Glomerular endothelial cell (primary cell): ENCODE measurements around the gene ZNF629. TPM values are rescaled to one million over a fixed set of nuclear protein-coding genes. Genes with fewer than 3 reads are reported as not detected.

Source experiments
- DNase-seq: peaks from one replicate; pipeline ENCODE4 v3.0.0-alpha.2; 2011; ENCODE audit warnings: low read depth, low spot score; ENCODE audit errors: extremely low read depth
- total RNA-seq: library from RNA; depleted of rRNA; stranded (reverse); fragments of >200 nt; gene quantifications from 2 replicates; pipeline ENCODE4 v1.2.3, GENCODE V29; 2015

Gene ZNF629
- total RNA-seq, 1 donor from 2014 or later, result 17.5 TPM

DNA sequence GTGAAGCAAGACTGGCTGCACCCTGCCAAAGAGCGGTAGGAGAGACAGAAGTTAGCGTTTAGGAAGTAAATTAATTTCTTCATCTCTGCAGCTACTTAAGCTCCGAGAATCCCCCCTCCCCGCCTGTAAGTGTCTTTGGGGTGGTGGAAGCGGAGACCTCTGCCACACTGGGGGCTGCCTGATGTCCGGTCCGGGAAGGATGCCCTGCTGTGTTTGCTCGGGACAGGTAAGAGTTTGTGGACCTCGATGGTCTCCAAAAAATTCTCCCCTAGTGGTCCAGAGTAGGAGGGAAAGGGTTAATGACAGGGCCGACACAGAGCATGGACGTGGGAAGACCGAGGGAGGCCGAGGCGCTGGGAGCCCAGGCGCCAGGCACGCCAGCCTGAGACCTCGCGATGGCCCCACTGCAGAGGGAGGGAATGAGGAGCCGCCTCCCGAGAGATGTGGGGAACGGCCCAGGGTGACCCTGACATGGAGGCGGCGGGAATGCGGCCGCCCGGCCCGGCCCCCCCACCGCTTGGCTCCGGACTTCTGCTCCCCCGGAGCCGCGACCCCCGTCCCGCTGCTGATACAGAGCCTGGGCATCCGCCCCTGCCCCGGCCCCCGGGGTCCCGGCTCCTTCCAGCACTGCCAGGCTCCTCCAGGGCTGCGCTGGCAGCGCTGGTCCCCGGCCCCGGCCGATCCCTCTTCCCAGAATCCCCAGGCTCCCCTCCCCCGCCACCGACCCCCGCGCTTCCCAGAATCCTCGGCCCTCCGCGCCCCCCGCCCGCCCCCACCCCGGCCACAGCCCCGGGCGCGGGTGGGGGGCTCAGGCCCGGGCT lies 680 bp downstream of the ZNF629 start:
- no peak for DNase-seq

GRCh38 chr16:30785126-30786106 lies 1.6 kb downstream of the ZNF629 start:
- no peak for DNase-seq

GRCh38 chr16:30784215-30784614 lies 2.8 kb downstream of the ZNF629 start:
- no peak for DNase-seq

DNA sequence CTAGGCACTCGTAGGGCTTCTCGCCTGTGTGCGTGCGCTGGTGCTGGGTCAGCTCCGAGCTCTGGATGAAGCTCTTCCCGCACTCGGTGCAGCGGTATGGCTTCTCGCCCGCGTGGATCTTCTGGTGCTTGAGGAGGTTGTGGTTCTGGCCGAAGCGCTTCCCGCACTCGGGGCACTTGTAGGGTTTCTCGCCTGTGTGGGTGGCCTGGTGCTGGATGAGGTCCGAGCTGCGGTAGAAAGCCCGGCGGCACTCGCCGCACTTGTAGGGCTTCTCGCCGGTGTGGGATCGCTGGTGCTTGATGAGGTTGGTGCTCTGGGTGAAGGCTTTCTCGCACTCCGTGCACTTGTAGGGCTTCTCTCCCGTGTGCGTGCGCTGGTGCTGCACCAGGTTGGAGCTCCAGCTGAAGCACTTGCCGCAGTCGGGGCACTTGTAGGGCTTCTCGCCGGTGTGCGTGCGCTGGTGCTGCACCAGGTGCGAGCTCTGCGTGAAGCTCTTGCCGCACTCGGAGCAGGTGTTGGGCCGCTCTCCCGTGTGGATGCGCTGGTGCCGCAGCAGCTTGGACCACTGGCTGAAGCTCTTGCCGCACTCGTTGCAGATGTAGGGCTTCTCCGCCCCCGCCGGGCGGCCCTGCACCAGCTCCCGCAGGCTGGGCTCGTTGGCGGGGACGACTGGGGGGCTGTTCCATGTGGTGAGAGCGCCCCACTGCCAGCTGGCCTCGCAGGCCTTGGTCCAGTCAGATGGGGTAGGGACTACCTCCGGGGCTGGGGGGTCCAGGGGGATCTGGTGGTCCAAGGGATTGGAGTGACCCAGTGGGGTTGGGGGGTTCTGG lies 3.5 kb downstream of the ZNF629 start:
- no peak for DNase-seq

GRCh38 chr16:30782486-30783279 lies 4.3 kb downstream of the ZNF629 start:
- no peak for DNase-seq

DNA sequence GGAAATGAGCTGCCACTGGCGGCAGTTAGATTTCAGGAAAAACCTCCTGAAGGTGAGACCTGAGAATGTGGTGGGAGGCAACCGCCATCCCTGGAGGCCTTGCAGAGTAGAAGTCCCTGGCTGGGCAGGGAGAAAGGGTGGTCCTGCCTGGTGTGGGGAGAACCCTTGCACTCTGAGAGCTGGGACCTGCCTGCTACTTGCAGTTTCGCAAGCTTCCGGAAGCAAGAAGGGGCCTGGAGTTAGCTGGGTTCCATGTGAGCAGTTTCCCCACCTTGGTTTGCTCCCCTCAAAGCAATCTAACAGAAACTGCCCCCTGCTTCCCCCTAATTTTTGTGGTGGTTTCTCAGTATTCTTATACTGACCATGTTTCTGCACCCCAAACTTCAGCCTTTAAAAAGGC lies 6.5 kb downstream of the ZNF629 start:
- DNase-seq, result no peak

DNA sequence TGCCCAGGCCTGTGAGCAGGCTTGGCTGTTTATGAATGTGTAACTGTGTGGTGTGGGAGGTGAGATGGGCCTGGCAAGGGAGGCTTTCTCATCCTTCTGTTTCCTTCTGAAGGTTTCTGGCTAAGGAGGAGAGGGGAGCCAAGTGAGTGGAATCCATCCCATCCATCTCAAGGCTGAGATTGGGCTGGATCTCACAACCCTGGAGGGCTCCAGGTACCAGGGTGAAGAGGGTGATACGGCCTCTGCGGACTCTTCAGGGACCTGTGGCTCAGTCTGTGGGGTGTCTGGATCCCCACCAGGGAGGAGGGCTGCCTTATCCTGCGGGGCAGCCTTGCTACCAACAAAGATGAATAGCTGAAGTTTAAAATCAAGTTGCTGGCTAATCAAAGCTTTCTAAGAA lies 7.0 kb downstream of the ZNF629 start:
- no peak for DNase-seq

- no peak for DNase-seq
Observed at GRCh38 chr16:30779596-30779995, 7.4 kb downstream of the ZNF629 start.

DNA sequence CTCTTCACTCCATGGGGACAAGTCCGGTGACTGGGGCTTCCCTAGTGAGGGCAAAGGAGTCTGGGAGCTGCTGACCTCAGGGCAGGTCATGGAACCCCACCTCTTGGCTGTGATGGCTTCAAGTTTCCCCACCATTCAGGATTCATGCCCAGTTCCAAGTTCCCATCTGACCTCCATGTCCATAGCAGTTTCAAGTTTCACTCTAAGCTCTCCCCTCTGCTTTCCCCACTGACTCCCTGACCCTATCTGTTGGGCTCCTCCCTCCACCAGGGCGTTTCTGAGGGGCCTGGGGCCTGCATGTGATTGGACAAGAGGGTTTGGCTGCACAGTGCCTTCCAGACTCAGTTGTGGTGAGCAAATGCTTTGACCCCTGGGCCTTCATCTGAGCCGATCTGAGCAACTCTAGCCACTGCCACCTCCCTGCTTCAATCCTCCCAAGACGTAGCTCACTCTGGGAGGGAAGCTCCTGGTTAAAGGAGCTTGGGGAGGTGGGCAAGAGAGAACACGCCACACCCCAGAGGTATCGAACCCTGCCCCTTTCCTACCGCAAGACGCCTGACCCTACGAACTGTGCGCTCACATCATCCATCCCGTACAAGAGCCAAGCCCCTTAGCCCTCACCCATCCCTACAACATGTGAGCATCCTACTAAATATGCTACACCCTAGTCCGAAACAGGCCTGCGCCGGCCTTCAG lies 8.3 kb downstream of the ZNF629 start:
- no peak for DNase-seq

- no peak for DNase-seq
Observed at GRCh38 chr16:30777591-30778297, 9.3 kb downstream of the ZNF629 start.

DNA sequence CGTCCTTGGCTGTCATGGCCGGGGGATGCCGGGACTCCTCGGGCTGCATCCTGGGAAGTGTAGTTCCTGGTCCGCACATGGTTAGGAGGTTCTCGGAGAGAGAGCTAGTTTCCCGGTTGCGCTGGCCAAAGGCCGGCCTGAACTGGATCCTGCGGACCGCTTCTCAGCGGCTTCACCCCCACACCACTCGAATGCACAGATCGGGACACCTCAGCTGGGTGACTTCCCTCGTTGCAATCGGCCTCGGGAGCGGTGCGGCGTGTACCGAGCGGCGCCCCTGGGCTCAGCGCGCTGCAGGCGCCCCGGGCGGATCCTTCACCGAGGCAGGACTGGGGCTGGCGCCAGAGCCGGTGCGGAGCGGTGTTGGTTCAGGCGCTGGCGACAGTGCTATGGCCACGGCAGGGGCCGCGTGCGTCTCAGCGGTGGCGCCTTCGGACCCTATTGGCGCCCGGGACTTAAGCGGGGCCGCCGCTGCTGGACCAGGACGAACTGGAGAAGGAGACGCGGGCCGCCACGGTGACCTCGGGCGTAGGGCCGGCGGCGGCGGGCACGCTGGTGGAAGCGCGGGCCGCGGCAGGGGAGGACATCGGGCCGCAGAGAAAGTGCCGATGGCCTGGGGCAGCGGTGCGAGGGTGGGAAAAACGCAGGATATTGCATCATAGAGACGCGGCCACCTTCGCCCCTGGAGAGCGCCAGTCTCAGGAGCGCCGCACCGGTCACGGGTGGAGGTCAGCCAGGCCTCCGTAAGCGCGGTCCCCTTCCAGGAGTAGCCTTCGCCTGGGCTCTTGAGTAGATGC lies 11.4 kb downstream of the ZNF629 start:
- no peak for DNase-seq

GRCh38 chr16:30775131-30775391 lies 11.9 kb downstream of the ZNF629 start:
- no peak for DNase-seq

GRCh38 chr16:30774367-30775130 lies 12.5 kb downstream of the ZNF629 start:
- no peak for DNase-seq

- DNase-seq, result no peak
Observed at GRCh38 chr16:30773826-30774225, 13.2 kb downstream of the ZNF629 start.

DNA sequence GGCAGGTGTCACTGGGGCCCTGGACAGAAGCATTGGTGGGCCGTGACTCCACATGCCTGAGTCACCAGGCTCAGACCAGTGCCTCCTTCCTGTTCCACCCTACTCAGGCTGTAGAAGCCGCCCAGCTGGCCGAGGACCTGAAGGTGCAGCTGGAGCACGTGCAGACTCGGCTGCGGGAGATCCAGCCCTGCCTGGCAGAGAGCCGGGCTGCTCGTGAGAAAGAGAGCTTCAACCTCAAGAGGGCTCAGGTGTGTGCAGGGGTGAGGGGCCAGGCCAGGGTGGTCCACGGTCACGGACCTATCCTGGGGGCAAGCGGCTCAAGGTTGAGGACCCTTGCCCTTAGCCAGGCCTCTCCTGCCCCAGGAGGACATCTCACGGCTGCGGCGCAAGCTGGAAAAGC lies 15.3 kb downstream of the ZNF629 start:
- no peak for DNase-seq

DNA sequence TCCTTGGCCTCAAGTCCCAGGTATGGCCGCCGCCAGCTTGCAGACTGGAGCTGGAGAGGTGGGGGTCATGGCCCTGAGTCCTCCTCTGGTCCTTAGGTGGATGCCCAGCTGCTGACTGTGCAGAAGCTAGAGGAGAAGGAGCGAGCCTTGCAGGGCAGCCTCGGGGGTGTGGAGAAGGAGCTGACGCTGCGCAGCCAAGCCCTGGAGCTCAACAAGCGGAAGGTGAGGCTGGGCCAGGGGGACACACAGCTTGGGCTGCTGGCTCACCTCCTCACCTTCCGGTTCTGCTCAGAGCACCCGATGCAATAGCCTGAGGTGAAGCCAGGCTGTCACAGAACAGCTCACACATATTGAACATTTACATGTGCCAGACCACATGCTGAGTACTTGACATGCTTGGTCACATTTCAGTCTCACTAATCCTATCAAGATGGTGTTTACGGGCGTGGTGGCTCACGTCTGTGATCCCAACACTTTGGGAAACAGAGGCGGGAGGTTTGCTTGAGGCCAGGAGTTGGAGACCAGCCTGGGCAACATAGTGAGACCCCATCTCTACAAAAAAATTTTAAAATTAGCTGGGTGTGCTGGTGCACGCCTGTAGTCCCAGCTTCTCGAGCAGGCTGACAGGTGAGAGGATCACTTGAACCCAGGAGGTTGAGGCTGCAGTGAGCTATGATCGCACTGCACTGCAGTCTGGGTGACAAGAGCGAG lies 17.5 kb downstream of the ZNF629 start:
- DNase-seq, result no peak
